ENCODE data around the gene ANXA6.

The ANXA6 gene

DNA sequence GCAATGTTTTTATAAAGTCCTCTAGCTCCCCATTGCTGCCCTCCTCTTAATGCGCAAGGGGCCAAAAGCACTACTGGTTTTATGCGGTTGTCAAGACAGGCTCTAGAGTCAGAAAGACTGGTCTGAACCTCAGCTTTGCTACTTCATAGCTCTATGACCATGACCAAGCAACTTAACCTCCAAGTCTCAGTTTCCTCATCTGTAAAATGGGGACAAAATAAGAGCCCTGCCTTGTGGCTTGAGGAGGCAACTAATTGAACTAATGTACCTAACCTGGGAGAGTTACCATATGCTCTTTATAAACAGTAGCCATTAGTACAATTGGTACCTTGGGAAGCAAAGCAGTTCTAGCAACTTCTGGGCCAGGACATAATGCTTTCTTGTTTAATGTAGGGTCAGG is 36.5 kb downstream of the ANXA6 start:
- Histone ChIP-seq H4K20me1 (ENCODE audit: insufficient read depth, low read length) (peaks cover 8% of the 10 kb centered on the region), H3K4me2 (ENCODE audit: insufficient read depth, low read length) (no peak overlapping the region), H3K4me1 (ENCODE audit: insufficient read depth, low read length) (peaks cover 31% of the 10 kb centered on the region), H3K9ac (ENCODE audit: low read depth, low read length) (no peak overlapping the region), H3K9me3 (ENCODE audit: insufficient read depth, low read length, severe bottlenecking) (no peaks in the 10 kb centered on the region), H3K27ac (ENCODE audit: low read length) (no peak overlapping the region), H3K27me3 (ENCODE audit: insufficient read depth, low read length, poor library complexity) (no peaks in the 10 kb centered on the region), H3K79me2 (ENCODE audit: insufficient read depth, low read length) (no peaks in the 10 kb centered on the region), H3K4me3 (ENCODE audit: low read depth in 1 of 2, low read length in 2 of 2) (no peak overlapping the region), H2AFZ (ENCODE audit: low read depth, low read length) (no peak overlapping the region), H3K36me3 (ENCODE audit: insufficient read depth, low read length) (peaks cover 86% of the 10 kb centered on the region)
- no peak for TF ChIP-seq EZH2 (IDR thresholded peaks at IDR 0.05; ENCODE audit: borderline replicate concordance, low read depth, low read length, severe bottlenecking)
- TF ChIP-seq, protein P1, sequence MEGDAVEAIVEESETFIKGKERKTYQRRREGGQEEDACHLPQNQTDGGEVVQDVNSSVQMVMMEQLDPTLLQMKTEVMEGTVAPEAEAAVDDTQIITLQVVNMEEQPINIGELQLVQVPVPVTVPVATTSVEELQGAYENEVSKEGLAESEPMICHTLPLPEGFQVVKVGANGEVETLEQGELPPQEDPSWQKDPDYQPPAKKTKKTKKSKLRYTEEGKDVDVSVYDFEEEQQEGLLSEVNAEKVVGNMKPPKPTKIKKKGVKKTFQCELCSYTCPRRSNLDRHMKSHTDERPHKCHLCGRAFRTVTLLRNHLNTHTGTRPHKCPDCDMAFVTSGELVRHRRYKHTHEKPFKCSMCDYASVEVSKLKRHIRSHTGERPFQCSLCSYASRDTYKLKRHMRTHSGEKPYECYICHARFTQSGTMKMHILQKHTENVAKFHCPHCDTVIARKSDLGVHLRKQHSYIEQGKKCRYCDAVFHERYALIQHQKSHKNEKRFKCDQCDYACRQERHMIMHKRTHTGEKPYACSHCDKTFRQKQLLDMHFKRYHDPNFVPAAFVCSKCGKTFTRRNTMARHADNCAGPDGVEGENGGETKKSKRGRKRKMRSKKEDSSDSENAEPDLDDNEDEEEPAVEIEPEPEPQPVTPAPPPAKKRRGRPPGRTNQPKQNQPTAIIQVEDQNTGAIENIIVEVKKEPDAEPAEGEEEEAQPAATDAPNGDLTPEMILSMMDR (IDR thresholded peaks at IDR 0.05; ENCODE audit: borderline replicate concordance, extremely low read depth, low read length, poor library complexity, severe bottlenecking): no peak
- DNase-seq: no peak
- no peak for ATAC-seq (ENCODE audit: insufficient read depth, low read depth)

DNA sequence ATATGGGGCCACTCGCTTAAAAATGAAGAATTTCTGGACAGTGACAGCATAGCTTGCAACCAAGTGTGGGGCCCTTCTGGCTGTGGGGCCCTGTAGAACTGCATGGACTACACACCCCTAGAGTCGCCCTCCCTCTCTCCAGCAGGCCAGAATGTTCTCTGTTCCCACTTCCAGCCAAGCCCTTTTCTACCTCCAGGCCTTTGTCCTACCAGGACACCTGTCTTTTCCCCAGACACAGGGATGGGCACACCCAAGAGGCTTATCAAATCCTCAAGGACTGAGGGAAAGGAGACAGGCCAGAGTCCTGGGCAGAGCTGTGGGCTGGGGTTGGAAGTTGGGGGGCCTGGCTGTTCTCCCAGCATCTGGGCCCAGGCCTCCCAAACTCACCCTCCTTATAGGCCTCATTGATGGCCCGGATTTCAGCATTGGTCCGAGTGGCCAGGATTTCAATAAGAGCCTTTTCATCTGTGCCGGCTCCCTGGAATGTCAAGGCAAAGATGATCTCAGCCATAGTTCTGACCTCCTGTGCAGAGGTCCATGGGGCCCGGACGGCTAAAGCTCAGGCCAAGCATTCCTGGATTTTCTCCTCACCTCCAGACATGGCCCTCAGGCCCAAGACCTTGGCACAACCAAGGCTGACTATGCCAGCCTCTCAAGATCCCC is 38.5 kb downstream of the ANXA6 start:
- TF ChIP-seq EZH2 (IDR thresholded peaks at IDR 0.05; ENCODE audit: borderline replicate concordance, low read depth, low read length, severe bottlenecking): no peak
- TF ChIP-seq, protein P1 (IDR thresholded peaks at IDR 0.05; ENCODE audit: borderline replicate concordance, extremely low read depth, low read length, poor library complexity, severe bottlenecking): no peak
- H3K27me3 ChIP-seq (ENCODE audit: insufficient read depth, low read length, poor library complexity): no peaks in the 10 kb centered on the region
- H4K20me1 ChIP-seq (ENCODE audit: insufficient read depth, low read length): peaks cover 8% of the 10 kb centered on the region
- H3K4me2 ChIP-seq (ENCODE audit: insufficient read depth, low read length): no peak overlapping the region
- DNase-seq (no peak), ATAC-seq (ENCODE audit: insufficient read depth, low read depth) (no peak)
- peaks cover 11% of the 10 kb centered on the region for H3K4me1 ChIP-seq (ENCODE audit: insufficient read depth, low read length)
- H2AFZ ChIP-seq (ENCODE audit: low read depth, low read length): no peak overlapping the region
- H3K36me3 ChIP-seq (ENCODE audit: insufficient read depth, low read length): peaks cover 82% of the 10 kb centered on the region
- H3K9ac ChIP-seq (ENCODE audit: low read depth, low read length): no peak overlapping the region
- no peak overlapping the region for H3K4me3 ChIP-seq (ENCODE audit: low read depth in 1 of 2, low read length in 2 of 2)
- H3K79me2 ChIP-seq (ENCODE audit: insufficient read depth, low read length): no peaks in the 10 kb centered on the region
- no peaks in the 10 kb centered on the region for H3K9me3 ChIP-seq (ENCODE audit: insufficient read depth, low read length, severe bottlenecking)
- H3K27ac ChIP-seq (ENCODE audit: low read length): no peak overlapping the region

DNA sequence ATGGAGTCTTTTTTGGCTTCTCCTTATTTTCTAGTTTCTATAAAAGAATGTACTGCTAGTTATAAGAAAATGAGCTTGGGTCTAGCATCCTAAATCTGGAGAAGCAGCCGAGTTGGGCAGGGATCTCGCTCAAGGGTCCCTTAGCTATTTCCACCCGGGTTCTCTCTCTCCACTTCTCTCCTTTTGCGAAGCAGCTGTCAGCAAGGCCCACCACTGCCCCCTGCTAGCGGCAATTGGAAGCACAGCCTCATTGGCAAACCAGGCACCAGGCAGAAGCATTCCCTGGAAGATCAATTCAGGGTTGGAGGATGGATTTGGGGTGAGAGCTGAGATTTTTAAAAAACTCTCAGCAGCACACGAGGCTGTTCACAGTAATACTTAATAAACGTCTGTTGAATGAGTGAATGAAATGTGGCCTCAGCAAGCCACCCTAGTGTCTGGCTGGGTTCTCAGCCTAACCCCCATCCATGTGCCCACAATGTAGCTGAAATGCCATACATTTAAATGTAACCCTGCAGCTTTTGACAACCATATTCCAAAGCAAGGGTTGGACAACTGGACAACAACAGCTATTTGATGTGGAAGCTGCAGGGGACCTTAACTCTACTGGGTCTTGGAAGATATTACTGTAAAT is 42.2 kb downstream of the ANXA6 start:
- Histone ChIP-seq H3K4me3 (ENCODE audit: low read depth in 1 of 2, low read length in 2 of 2) (no peak overlapping the region), H3K27ac (ENCODE audit: low read length) (no peak overlapping the region), H3K9me3 (ENCODE audit: insufficient read depth, low read length, severe bottlenecking) (no peaks in the 10 kb centered on the region), H3K36me3 (ENCODE audit: insufficient read depth, low read length) (peaks cover 67% of the 10 kb centered on the region), H3K9ac (ENCODE audit: low read depth, low read length) (no peak overlapping the region), H2AFZ (ENCODE audit: low read depth, low read length) (no peak overlapping the region), H3K4me1 (ENCODE audit: insufficient read depth, low read length) (no peaks in the 10 kb centered on the region), H3K4me2 (ENCODE audit: insufficient read depth, low read length) (no peak overlapping the region), H3K79me2 (ENCODE audit: insufficient read depth, low read length) (no peaks in the 10 kb centered on the region), H3K27me3 (ENCODE audit: insufficient read depth, low read length, poor library complexity) (no peaks in the 10 kb centered on the region), H4K20me1 (ENCODE audit: insufficient read depth, low read length) (no peaks in the 10 kb centered on the region)
- DNase-seq (peak; percentile 71), ATAC-seq (ENCODE audit: insufficient read depth, low read depth) (peak; percentile 78)
- TF ChIP-seq, protein P1 (IDR thresholded peaks at IDR 0.05; ENCODE audit: borderline replicate concordance, extremely low read depth, low read length, poor library complexity, severe bottlenecking): peak; percentile 91
- TF ChIP-seq EZH2 (IDR thresholded peaks at IDR 0.05; ENCODE audit: borderline replicate concordance, low read depth, low read length, severe bottlenecking): no peak
